Right atrium auricular region (tissue), 2 donors: Measurements from ENCODE around the gene LRFN2. TPM values are rescaled to one million over a fixed set of nuclear protein-coding genes. Genes with fewer than 3 reads are reported as not detected.

Experiments used
- DNase-seq: peaks from one replicate; pipeline ENCODE4 v3.0.0-alpha.2; 2019; ENCODE audit warnings: low spot score
- H3K27ac ChIP-seq, 2 donors: fragments of 200-600 bp; sonication (generic); 1 replicate in 1 of 2; 2 replicates in 1 of 2; pipeline ENCODE4 v1.5.1; 2016 to 2019
- H3K27me3 ChIP-seq, 2 donors: fragments of 200-600 bp; sonication (generic); one replicate each; pipeline versions ENCODE4 v1.5.1 to v1.6.0; 2017 to 2019
- H3K36me3 ChIP-seq: fragments of 200-600 bp; sonication (generic); one replicate; pipeline ENCODE4 v1.5.1; 2016
- H3K4me1 ChIP-seq, 2 donors: fragments of 200-600 bp; sonication (generic); one replicate each; pipeline versions ENCODE4 v1.5.1 to v1.6.0; 2017 to 2019
- H3K4me3 ChIP-seq, 2 donors: fragments of 200-600 bp; sonication (generic); 1 replicate in 1 of 2; 2 replicates in 1 of 2; pipeline ENCODE4 v1.5.1; 2017 to 2019; ENCODE audit warnings: mild to moderate bottlenecking in 1 of 2, moderate library complexity in 1 of 2
- H3K9me3 ChIP-seq, 2 donors: fragments of 200-600 bp; sonication (generic); one replicate each; pipeline ENCODE4 v1.5.1; 2019
- total RNA-seq, 2 donors: library from RNA; depleted of rRNA; stranded (reverse); fragments of >200 nt; gene quantifications; one replicate each; pipeline ENCODE4 v1.1.0, GENCODE V29; 2016
- TF ChIP-seq, protein P1 (sequence below), 2 donors: fragments of 200-600 bp; sonication (generic); IDR thresholded peaks; one replicate each; pipeline ENCODE4 v1.5.1; 2019; ENCODE audit warnings: antibody characterized with exemption in 2 of 2

The LRFN2 gene
- total RNA-seq, 2 donors from 2014 or later = not detected

DNA sequence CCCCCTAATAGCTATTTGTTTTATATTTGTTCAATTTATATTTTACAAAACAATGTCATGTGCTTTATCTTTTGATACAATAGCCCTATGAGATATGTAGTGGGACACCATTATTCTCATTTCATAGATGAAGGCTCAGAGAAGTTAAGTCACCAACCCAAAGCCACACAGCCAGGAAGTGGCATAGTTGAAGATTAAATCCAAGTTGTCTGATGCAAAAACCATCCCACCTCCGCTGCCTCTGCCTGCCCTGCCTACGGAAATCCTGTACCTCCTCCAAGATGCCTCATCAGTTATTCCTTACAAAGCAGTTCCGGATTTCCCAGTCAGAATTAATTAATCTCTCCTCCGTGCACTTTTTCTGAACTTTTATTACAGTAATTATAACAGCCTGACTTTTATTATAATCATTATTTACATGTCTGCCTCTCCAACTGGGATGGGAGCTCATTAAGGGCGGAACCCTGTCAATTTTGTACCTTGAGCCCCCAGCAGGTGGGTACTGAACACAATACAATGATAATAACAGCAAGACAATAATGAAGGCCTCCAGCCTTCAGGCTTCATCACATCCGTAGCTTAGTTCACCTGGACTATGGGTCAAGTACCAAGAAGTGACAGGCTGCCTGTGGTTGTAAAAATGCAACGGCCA, 54.7 kb downstream of the LRFN2 start:
- H3K27ac ChIP-seq = no peak overlapping the region
- TF ChIP-seq, protein P1, sequence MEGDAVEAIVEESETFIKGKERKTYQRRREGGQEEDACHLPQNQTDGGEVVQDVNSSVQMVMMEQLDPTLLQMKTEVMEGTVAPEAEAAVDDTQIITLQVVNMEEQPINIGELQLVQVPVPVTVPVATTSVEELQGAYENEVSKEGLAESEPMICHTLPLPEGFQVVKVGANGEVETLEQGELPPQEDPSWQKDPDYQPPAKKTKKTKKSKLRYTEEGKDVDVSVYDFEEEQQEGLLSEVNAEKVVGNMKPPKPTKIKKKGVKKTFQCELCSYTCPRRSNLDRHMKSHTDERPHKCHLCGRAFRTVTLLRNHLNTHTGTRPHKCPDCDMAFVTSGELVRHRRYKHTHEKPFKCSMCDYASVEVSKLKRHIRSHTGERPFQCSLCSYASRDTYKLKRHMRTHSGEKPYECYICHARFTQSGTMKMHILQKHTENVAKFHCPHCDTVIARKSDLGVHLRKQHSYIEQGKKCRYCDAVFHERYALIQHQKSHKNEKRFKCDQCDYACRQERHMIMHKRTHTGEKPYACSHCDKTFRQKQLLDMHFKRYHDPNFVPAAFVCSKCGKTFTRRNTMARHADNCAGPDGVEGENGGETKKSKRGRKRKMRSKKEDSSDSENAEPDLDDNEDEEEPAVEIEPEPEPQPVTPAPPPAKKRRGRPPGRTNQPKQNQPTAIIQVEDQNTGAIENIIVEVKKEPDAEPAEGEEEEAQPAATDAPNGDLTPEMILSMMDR (IDR thresholded peaks at IDR 0.05) = no peak
- no peaks in the 10 kb centered on the region for H3K27me3 ChIP-seq
- DNase-seq = no peak
- H3K36me3 ChIP-seq = no peaks in the 10 kb centered on the region
- H3K4me1 ChIP-seq = no peaks in the 10 kb centered on the region
- no peaks in the 10 kb centered on the region for H3K9me3 ChIP-seq
- no peak overlapping the region for H3K4me3 ChIP-seq

DNA sequence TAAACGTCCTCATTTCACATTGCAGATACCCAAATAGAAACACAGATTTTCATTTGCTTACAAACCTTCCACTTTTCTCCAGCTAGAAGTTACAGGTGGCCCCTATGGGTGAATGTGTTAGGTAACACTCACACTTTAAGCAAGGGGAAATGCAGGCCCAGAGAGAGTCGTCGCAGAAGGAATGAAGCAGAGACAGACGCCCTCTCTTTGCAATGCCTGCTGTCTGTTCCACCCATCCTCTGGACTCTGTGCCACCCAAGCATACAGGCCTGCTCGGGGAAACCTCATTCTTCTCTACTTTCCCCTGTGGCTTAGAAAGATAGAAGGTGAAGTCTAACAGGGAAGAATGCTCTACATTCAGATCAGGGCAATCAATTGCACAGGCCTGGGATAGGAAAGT, 57.2 kb downstream of the LRFN2 start:
- TF ChIP-seq, protein P1 (IDR thresholded peaks at IDR 0.05) = no peak
- no peak overlapping the region for H3K4me3 ChIP-seq
- H3K9me3 ChIP-seq = no peaks in the 10 kb centered on the region
- H3K27me3 ChIP-seq = no peaks in the 10 kb centered on the region
- no peak for DNase-seq
- no peaks in the 10 kb centered on the region for H3K4me1 ChIP-seq
- H3K36me3 ChIP-seq = no peaks in the 10 kb centered on the region
- H3K27ac ChIP-seq = no peak overlapping the region

DNA sequence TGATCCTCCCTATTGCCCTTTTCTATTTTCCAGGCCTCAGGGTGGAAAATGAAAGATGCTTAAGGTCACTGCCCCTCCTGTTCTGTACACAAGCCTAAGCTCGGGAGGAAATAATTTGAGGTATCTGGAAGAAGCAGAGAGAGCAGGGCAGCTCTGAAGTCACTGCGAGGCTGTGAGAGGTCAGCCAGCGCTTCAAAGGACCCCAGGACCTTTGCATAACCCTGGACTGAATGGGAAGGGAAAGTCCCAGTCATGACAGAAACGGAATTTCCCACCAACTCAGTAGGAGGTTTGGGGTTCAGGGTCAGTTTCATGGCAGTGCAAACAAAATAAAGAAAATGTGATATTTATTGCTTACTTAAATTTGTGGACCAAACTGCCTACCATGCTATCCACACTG, 58.1 kb downstream of the LRFN2 start:
- Histone ChIP-seq H3K27ac (no peak overlapping the region), H3K4me1 (no peaks in the 10 kb centered on the region), H3K27me3 (no peaks in the 10 kb centered on the region), H3K36me3 (no peaks in the 10 kb centered on the region), H3K4me3 (no peak overlapping the region), H3K9me3 (no peaks in the 10 kb centered on the region)
- TF ChIP-seq, protein P1 (IDR thresholded peaks at IDR 0.05) = no peak
- DNase-seq = no peak

DNA sequence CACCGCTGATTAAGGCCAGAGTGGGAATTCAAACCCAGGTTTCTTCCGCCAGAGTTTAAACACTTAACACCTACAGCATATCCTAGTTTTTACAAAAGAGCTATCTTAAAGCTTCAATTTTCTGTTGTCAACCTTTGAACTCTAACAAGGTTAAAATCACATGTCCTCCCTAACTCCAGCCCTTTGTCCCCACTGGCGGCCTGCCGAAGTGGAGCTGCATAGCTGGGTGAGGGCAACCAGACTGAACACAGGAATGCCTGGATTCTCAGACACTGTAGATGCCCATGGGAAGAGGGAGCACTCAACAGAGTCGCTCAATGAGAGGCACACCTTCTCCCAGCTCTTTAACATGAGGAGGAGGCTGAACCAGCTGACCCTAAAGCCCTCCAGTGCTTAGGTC, 59.1 kb downstream of the LRFN2 start:
- Histone ChIP-seq H3K4me1 (no peaks in the 10 kb centered on the region), H3K9me3 (no peaks in the 10 kb centered on the region), H3K27ac (no peak overlapping the region), H3K27me3 (no peaks in the 10 kb centered on the region), H3K36me3 (no peaks in the 10 kb centered on the region), H3K4me3 (no peak overlapping the region)
- TF ChIP-seq, protein P1 (IDR thresholded peaks at IDR 0.05) = no peak
- no peak for DNase-seq

DNA sequence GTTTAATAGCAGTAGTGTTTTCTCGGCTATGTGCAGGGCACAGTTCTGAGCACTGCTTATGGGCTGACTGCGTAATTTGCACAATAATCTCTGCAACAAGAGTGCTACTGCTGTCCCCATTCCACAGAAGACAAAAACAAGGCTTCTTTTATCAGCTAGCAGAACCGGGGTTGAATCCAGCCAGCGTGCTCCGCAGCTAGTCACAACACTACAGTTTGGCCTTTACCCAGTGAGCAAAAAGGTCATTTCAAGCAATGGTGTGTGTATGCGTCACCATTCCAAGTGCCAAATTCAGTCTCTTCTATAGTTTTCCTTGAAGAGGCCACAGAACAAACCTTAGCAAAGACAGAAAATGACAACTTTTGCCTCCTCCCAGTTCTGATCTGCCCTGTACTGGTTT, 61.1 kb downstream of the LRFN2 start:
- Histone ChIP-seq H3K4me1 (peaks cover 0 to 5% of the 10 kb centered on the region in 2 donors), H3K4me3 (no peak overlapping the region), H3K27me3 (no peaks in the 10 kb centered on the region), H3K9me3 (no peaks in the 10 kb centered on the region), H3K36me3 (no peaks in the 10 kb centered on the region), H3K27ac (no peak overlapping the region)
- no peak for DNase-seq
- TF ChIP-seq, protein P1 (IDR thresholded peaks at IDR 0.05) = no peak
